Lower leg skin (tissue), 4 donors: Measurements from ENCODE around the gene BMP7. TPM values are rescaled to one million over a fixed set of nuclear protein-coding genes. Genes with fewer than 3 reads are reported as not detected.

Experiments
- DNase-seq, 2 donors: peaks; one replicate each; pipeline ENCODE4 v3.0.0-alpha.2; 2019; ENCODE audit warnings: low spot score in 2 of 2
- H3K4me3 ChIP-seq: fragments of 200-600 bp; sonication (generic); 2 replicates; pipeline ENCODE4 v1.5.1; 2017; ENCODE audit warnings: mild to moderate bottlenecking, low read depth; ENCODE audit not compliant: poor library complexity, severe bottlenecking
- CTCF ChIP-seq, 3 donors: fragments of 450-650 bp; IDR thresholded peaks; one replicate each; pipeline ENCODE4 v1.5.1; 2016; ENCODE audit warnings: antibody characterized with exemption in 3 of 3, mild to moderate bottlenecking in 3 of 3, moderate library complexity in 2 of 3
- POLR2A ChIP-seq, 2 donors: fragments of 450-650 bp; IDR thresholded peaks; one replicate each; pipeline ENCODE4 v1.6.1; 2016 to 2017; ENCODE audit warnings: antibody characterized with exemption in 2 of 2, mild to moderate bottlenecking in 1 of 2, moderate library complexity in 1 of 2
- WGBS, 2 donors: methylation state at CpG; one replicate each; pipeline ENCODE4 v1.1.5; 2018; 5-methylcytosine and 5-hydroxymethylcytosine counted together
- intact Hi-C: fragments of 100-400 bp; cut with DNase I; formaldehyde crosslinking; loops from one replicate; pipeline ENCODE4 v1.15.0; 2023; ENCODE audit warnings: low total_unique reads
- total RNA-seq, 4 donors: library from RNA; depleted of rRNA; stranded (reverse); fragments of >200 nt; gene quantifications; one replicate each; pipeline ENCODE4 v1.1.0, GENCODE V29; 2016

BMP7 gene
- total RNA-seq, 4 donors from 2014 or later = 40.5 to 66.3 (median 46.8) TPM

- no peak for TF ChIP-seq POLR2A (IDR thresholded peaks at IDR 0.05)
- TF ChIP-seq CTCF (IDR thresholded peaks at IDR 0.05) = no peak
- intact Hi-C loops = no loop called here
- no peak overlapping the region for H3K4me3 ChIP-seq
- 94 to 100% methylated on average over 1 of the region's 1 CpG for WGBS, 2 donors
- DNase-seq = no peak
Measured at GRCh38 chr20:57137676-57138075, 128.8 kb downstream of the BMP7 start.

- WGBS, 2 donors = 85 to 92% methylated on average over 7 of the region's 7 CpGs
Measured at GRCh38 chr20:57136734-57137133, 129.7 kb downstream of the BMP7 start.

GRCh38 chr20:57135875-57136274 lies 130.6 kb downstream of the BMP7 start:
- WGBS, 2 donors = 74 to 85% methylated on average over 5 to 6 of the region's 6 CpGs
- intact Hi-C loops = no loop called here
- no peak overlapping the region for H3K4me3 ChIP-seq
- DNase-seq = no peak
- TF ChIP-seq POLR2A (IDR thresholded peaks at IDR 0.05) (no peak), CTCF (IDR thresholded peaks at IDR 0.05) (no peak)

More at GRCh38 chr20:57136734-57137133, 129.7 kb downstream of the BMP7 start:
- DNase-seq = no peak
- H3K4me3 ChIP-seq = no peak overlapping the region
- intact Hi-C loops = no loop called here
- TF ChIP-seq CTCF (IDR thresholded peaks at IDR 0.05) (no peak), POLR2A (IDR thresholded peaks at IDR 0.05) (no peak)

- peak in 1 of 2 donors; percentile 56 for DNase-seq
- WGBS, 2 donors = 86 to 90% methylated on average over 4 of the region's 4 CpGs
- TF ChIP-seq POLR2A (IDR thresholded peaks at IDR 0.05) = no peak
- no peak for TF ChIP-seq CTCF (IDR thresholded peaks at IDR 0.05)
- intact Hi-C loops = no loop called here
- H3K4me3 ChIP-seq = no peak overlapping the region
Measured at GRCh38 chr20:57134804-57135203, 131.6 kb downstream of the BMP7 start.

- intact Hi-C loops = no loop called here
- WGBS, 2 donors = 39 to 42% methylated on average over 14 of the region's 14 CpGs
- TF ChIP-seq POLR2A (IDR thresholded peaks at IDR 0.05) (no peak), CTCF (IDR thresholded peaks at IDR 0.05) (no peak)
- DNase-seq = peak in 1 of 2 donors; percentile 54
- H3K4me3 ChIP-seq = no peak overlapping the region
Measured at GRCh38 chr20:57133926-57134650, 132.4 kb downstream of the BMP7 start.
